Endothelial cell of umbilical vein (primary cell): ENCODE data around the gene PSMA7.

ENCODE experiments used
- EZH2 ChIP-seq: IDR thresholded peaks from 2 replicates; pipeline ENCODE4 v1.6.1; 2012; ENCODE audit warnings: borderline replicate concordance, low read depth, mild to moderate bottlenecking, moderate library complexity, low read length, inconsistent platforms; ENCODE audit not compliant: severe bottlenecking
- POLR2A ChIP-seq: IDR thresholded peaks from 2 replicates; pipeline ENCODE4 v1.6.1; 2012; ENCODE audit warnings: low read depth, mild to moderate bottlenecking, control low read depth, low read length
- POLR2AphosphoS5 ChIP-seq: IDR thresholded peaks from 2 replicates; pipeline ENCODE4 v1.6.1; 2012; ENCODE audit warnings: low read depth, mild to moderate bottlenecking, control low read depth, low read length, moderate library complexity; ENCODE audit not compliant: insufficient read depth
- TF ChIP-seq, protein P1 (sequence below), 2 donors: IDR thresholded peaks; 1 replicate in 1 of 2; 2 replicates in 1 of 2; pipeline ENCODE4 v1.5.1; 2011; ENCODE audit warnings: low read length in 2 of 2, mild to moderate bottlenecking in 2 of 2, moderate library complexity in 2 of 2, control low read depth in 1 of 2, inconsistent platforms in 1 of 2, low read depth in 1 of 2; ENCODE audit not compliant: insufficient read depth in 1 of 2; ENCODE audit errors: extremely low read depth in 1 of 2

DNA sequence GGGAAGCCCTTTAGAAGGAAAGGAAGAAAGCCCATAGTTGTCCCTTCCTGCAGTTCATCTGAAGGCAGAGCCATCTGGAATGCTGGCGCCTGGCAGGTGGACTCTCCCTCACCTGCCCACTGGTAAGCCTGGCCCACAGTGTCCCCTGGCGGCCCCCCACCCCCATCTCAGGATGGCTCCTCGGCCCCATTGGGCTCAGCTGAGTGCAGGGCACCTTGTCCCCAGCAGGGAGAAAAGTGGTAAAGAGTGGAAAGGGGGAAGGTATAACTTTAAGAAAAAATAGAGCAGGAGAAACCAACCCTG is 13.0 kb upstream of the PSMA7 start:
- TF ChIP-seq POLR2A (no peak), POLR2AphosphoS5 (no peak), EZH2 (no peak)
- TF ChIP-seq, protein P1, sequence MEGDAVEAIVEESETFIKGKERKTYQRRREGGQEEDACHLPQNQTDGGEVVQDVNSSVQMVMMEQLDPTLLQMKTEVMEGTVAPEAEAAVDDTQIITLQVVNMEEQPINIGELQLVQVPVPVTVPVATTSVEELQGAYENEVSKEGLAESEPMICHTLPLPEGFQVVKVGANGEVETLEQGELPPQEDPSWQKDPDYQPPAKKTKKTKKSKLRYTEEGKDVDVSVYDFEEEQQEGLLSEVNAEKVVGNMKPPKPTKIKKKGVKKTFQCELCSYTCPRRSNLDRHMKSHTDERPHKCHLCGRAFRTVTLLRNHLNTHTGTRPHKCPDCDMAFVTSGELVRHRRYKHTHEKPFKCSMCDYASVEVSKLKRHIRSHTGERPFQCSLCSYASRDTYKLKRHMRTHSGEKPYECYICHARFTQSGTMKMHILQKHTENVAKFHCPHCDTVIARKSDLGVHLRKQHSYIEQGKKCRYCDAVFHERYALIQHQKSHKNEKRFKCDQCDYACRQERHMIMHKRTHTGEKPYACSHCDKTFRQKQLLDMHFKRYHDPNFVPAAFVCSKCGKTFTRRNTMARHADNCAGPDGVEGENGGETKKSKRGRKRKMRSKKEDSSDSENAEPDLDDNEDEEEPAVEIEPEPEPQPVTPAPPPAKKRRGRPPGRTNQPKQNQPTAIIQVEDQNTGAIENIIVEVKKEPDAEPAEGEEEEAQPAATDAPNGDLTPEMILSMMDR (IDR thresholded peaks at IDR 0.05; ENCODE audit: extremely low read depth in 1 of 2, insufficient read depth in 1 of 2, low read depth in 1 of 2, low read length in 2 of 2): no peak
